Tibial nerve (tissue), 3 donors: ENCODE data around the gene SMYD3.

Source experiments
- CTCF ChIP-seq, 5 experiments: fragments of 200-600 bp in 3 of 5; fragments of 450-650 bp in 2 of 5; sonication (generic) in 3 of 5; IDR thresholded peaks; one replicate each; pipeline ENCODE4 v1.5.1; 2016 to 2019; ENCODE audit warnings: antibody characterized with exemption in 5 of 5, mild to moderate bottlenecking in 3 of 5, moderate library complexity in 2 of 5
- POLR2A ChIP-seq, 2 donors: fragments of 450-650 bp; IDR thresholded peaks; one replicate each; pipeline ENCODE4 v1.6.1; 2017; ENCODE audit warnings: antibody characterized with exemption in 2 of 2, mild to moderate bottlenecking in 2 of 2, moderate library complexity in 2 of 2

GRCh38 chr1:246199086-246199645 is 307.9 kb downstream of the SMYD3 start:
- TF ChIP-seq CTCF (IDR thresholded peaks at IDR 0.05): no peak
- TF ChIP-seq POLR2A (IDR thresholded peaks at IDR 0.05): no peak
